SK-MEL-5 (cell line): ENCODE data around the gene LTB4R. TPM values are rescaled to one million over a fixed set of nuclear protein-coding genes. Genes with fewer than 3 reads are reported as not detected.

Experiments used
- DNase-seq: peaks from one replicate; pipeline ENCODE4 v3.0.0-alpha.2; 2016; ENCODE audit warnings: low read depth, low spot score
- in situ Hi-C: cut with HindIII; loops from 2 replicates; pipeline ENCODE4 v1.10.0; 2016; ENCODE audit warnings: low sequenced_read_pairs, high pct_unique_total_duplicates, low pct_unique_long_range_greater_than_20kb
- total RNA-seq: library from RNA; depleted of rRNA; stranded (reverse); fragments of >200 nt; shearing (Covaris generic); gene quantifications from 2 replicates; pipeline ENCODE4 v1.2.3, GENCODE V29; 2014

The LTB4R gene
- total RNA-seq, 1 experiment from 2014 or later, result 1.7 TPM

- in situ Hi-C loops, result no loop called here
- no peak for DNase-seq
Measured at GRCh38 chr14:24274101-24274543, 37.2 kb upstream of the LTB4R start.

DNA sequence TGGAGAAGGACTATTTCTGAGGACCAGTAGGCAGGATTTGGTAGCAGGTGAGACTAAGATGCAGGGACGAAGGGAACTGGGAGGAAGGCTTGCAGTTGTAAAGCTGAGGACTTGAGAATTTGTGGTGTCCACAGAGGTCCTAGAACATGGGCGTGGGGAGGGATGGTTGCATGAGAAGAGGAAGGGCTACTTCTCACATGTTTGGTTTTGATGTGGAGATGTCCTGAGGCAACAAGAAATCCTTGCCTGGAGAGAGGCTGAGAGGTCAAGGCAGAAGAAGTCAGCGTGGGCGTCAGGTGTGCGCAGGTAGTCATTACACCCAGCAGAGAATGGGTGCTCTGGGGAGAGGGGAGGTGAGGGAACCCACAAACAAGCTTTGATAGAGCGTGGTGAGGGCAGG is 34.2 kb upstream of the LTB4R start:
- no peak for DNase-seq
- in situ Hi-C loops, result no loop called here

- in situ Hi-C loops, result no loop called here
- DNase-seq, result no peak
Measured at GRCh38 chr14:24277606-24278321, 33.5 kb upstream of the LTB4R start.

DNA sequence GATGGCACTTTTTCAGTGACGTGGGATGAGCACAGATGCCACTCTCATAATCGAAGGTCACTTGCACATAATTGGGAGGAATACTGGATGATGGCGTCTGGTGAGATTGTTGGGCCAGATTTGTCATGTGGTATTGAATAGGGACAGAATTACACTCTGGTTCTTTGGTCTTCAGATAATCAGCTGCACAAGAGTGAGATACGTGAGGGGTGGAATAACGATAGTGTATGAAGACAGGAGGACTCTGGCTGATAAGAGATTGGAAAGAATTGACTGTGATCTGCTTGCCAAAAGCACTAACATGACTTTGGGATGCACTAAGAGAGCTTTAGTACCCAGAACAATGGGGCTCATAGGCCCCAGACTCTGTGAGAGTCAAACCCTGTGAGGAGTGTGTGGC is 32.9 kb upstream of the LTB4R start:
- no peak for DNase-seq
- in situ Hi-C loops, result no loop called here

DNA sequence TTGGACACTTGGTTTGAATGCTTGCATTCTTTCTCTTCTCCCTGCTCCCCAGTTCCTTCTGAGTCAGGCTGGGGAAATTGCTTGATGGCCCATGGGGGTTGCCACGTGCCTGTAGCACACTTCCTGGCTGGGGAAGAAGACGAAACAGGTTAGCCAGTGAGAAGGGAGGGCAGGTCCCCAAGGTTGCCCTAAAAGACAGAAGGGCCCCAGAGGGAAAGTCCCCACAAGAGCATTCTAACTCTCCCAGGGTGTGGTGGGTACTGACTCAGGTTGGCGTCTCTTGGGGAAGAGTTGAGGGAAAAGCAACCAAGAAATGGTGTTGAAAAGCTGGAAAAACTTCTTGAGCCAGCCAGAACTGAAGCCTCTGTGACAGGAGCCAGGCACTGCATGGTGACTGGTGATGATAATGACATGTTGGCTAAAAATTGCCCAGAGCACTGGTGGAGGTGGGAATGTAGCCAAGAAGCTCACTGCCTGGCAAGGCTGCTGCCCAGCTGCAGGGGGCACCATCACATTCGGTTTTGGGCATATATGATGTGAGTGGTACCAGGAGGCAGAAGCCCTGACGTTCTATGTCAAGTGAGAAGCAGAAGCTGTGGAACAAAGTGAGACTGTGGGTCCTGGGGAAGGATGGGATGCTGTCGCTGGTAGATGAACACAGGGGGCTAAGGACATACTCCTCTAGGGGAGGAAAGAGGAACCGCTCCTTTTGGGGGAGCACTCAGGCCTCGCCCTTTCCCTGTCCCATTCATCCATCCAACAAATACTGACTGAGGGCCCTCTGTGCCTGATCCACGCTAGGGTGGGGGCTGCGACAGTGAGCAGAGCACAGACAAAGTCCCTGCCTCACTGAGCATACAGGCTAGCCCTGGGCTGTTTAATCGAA is 31.8 kb upstream of the LTB4R start:
- DNase-seq, result peak; percentile 62
- in situ Hi-C loops, result no loop called here

GRCh38 chr14:24280797-24281460 is 30.4 kb upstream of the LTB4R start:
- in situ Hi-C loops, result no loop called here

DNA sequence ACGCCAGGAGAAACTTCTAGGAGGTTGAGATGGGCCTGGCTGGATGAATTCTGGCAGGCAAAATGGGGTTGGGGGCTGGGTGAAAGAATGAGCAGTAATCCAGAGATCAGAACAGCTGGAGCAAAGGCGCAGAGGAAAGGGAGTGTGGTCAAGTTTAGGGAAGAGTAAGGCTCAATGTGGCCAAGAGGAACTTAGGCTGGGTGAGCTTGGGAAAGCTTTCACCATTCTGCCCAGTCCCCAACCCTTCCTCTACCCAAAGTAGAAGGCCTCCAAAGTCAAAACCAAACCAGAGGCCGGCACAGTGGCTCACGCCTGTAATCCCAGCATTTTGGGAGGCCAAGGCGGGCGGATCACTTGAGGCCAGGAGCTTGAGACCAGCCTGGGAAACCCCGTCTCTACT is 29.7 kb upstream of the LTB4R start:
- in situ Hi-C loops, result no loop called here
- no peak for DNase-seq

More at GRCh38 chr14:24280797-24281460, 30.4 kb upstream of the LTB4R start:
- DNase-seq, result no peak

DNA sequence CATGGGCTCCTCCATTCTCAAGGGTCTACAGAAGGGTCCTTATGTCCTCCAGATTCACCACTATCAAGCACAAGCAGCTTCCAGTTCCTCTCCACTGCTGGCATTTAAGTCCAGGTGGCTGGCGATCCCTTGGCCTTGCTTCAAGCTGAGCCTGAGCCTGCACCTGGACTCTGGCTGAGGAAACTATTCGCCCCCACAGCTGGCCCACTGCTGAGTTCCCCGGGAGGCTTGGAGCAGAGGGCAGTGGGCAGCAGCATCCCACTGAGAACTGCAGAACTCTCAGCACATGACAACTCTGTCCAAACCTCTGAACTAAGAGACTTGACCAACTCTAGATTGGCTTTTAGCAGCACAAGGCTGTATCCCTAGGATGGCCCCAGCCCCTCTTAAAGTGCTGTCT is 28.6 kb upstream of the LTB4R start:
- in situ Hi-C loops, result no loop called here
- no peak for DNase-seq

DNA sequence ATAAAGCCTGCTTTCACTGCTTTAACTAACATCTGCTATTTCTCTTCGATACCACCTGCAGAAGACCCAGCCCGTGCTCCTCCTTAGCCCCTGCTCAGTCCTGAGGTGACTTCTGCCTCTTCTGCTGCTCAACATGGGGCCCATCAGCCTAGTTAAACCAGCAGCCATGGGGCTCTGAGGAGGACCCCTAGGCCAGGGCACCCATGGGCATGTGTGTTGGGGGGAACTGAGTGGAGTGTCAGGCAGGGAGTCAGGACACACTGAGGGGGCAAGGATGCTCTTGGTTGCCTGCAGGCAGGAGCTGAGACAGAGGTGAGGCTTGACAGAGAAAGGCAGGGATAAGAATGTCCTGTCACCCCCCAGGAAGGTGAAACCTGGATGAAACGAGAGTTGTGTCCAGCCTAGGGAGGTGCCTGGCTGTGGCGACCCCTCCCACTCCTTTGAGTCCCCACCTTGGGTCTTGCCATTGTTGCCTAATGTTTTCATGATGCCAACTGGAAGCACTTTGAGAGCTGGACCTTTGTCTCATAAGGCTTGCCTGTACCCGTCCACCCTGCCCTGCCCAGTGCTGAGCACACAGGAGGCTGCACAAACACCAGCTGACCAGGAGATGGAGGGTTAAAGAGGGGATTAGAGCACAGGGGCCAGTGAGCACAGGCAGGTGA is 27.4 kb upstream of the LTB4R start:
- in situ Hi-C loops, result no loop called here
- no peak for DNase-seq

- no peak for DNase-seq
- in situ Hi-C loops, result no loop called here
Measured at GRCh38 chr14:24284501-24285035, 26.7 kb upstream of the LTB4R start.

DNA sequence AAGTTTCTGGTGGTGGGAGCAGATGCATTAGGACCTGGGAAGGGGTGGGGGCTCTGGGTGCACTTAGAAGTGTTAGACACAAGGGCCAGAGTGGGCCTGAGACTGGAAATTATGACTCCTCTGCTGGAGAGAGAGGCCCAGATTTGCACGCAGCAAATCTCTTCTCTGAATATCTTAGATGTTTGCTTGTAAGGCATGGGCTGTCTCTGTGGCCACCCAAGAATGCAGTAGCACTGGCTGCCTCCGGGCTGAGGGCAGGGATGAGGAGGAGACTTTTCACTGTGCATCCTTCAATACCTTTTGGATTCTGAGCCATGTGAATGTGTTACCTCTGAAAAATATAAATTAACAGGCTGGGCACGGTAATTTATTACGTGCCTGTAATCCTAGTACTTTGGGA is 26.0 kb upstream of the LTB4R start:
- no peak for DNase-seq
- in situ Hi-C loops, result no loop called here

- no peak for DNase-seq
- in situ Hi-C loops, result no loop called here
Measured at GRCh38 chr14:24286996-24287395, 24.3 kb upstream of the LTB4R start.

- in situ Hi-C loops, result no loop called here
- no peak for DNase-seq
Measured at GRCh38 chr14:24289649-24290280, 21.5 kb upstream of the LTB4R start.

- no peak for DNase-seq
- in situ Hi-C loops, result no loop called here
Measured at GRCh38 chr14:24290746-24291145, 20.6 kb upstream of the LTB4R start.

DNA sequence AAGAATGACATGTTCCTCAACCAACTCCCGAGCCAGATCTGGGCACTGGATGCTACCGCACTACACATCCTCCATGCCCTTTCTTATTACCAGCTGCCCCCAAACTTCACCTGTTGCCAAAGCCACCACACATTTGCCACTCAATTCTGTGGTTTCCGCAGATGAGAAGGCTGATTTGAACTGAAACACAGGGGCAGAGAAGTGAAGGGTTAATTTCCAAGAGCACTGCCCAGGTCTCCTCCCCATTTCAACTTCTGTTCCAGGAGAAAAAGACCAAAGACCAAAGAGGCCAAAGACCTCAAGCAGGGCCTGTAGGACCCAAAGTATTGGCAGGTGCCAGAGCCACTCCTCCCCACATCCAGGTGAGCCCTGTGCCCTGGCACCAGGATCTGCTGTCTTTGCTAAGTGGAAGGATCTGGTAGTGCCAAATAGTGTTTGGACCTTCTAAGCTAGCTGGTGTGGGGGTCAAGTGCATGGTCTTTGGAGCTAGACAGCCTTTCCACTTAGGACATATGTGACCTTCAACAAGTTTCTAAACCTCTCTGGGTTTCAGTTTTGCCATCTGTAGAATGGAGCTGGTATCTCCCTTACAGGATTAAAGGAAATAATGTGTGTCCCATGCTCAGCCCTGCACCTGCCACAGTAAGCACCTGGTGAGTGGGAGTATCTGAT is 19.7 kb upstream of the LTB4R start:
- DNase-seq, result no peak
- in situ Hi-C loops, result no loop called here

GRCh38 chr14:24292118-24292807 is 19.0 kb upstream of the LTB4R start:
- in situ Hi-C loops, result no loop called here
- no peak for DNase-seq
